Liver (tissue), 9 donors: ENCODE data around the gene KCP. TPM values are rescaled to one million over a fixed set of nuclear protein-coding genes. Genes with fewer than 3 reads are reported as not detected.

Source experiments
- DNase-seq: peaks from one replicate; pipeline ENCODE4 v3.0.0-alpha.2; 2017; ENCODE audit warnings: low spot score
- H3K27ac ChIP-seq, 2 donors: one replicate each; pipeline ENCODE4 v1.7.0; 2013; ENCODE audit warnings: inconsistent platforms in 2 of 2, low read length in 2 of 2, control low read depth in 1 of 2, low read depth in 1 of 2, mild to moderate bottlenecking in 1 of 2
- H3K27me3 ChIP-seq, 4 donors: one replicate each; pipeline versions ENCODE4 v1.6.1 to v1.7.0; 2013; ENCODE audit warnings: low read length in 3 of 4, inconsistent platforms in 1 of 4, mild to moderate bottlenecking in 1 of 4, moderate library complexity in 1 of 4; ENCODE audit not compliant: control insufficient read depth in 4 of 4, insufficient read depth in 4 of 4
- H3K36me3 ChIP-seq, 4 donors: one replicate each; pipeline versions ENCODE4 v1.6.1 to v1.7.0; 2013; ENCODE audit warnings: low read length in 3 of 4, mild to moderate bottlenecking in 3 of 4, low read depth in 1 of 4, moderate library complexity in 1 of 4; ENCODE audit not compliant: control insufficient read depth in 4 of 4, insufficient read depth in 3 of 4
- H3K4me1 ChIP-seq, 4 donors: one replicate each; pipeline versions ENCODE4 v1.6.1 to v1.7.0; 2013; ENCODE audit warnings: low read length in 3 of 4, mild to moderate bottlenecking in 3 of 4, moderate library complexity in 1 of 4; ENCODE audit not compliant: control insufficient read depth in 4 of 4, insufficient read depth in 4 of 4
- H3K4me3 ChIP-seq, 3 donors: one replicate each; pipeline versions ENCODE4 v1.6.1 to v1.7.0; 2013; ENCODE audit warnings: low read length in 3 of 3, control low read depth in 1 of 3, low read depth in 1 of 3, mild to moderate bottlenecking in 1 of 3
- H3K9ac ChIP-seq, 2 donors: one replicate each; pipeline ENCODE4 v1.7.0; 2013; ENCODE audit warnings: low read length in 2 of 2, mild to moderate bottlenecking in 2 of 2, moderate library complexity in 2 of 2, control low read depth in 1 of 2, low read depth in 1 of 2
- H3K9me3 ChIP-seq, 4 donors: one replicate each; pipeline versions ENCODE4 v1.6.1 to v1.7.0; 2013; ENCODE audit warnings: low read length in 3 of 4; ENCODE audit not compliant: control insufficient read depth in 4 of 4
- ATF3 ChIP-seq: IDR thresholded peaks from 2 replicates; pipeline ENCODE4 v1.6.1; 2016; ENCODE audit warnings: antibody characterized with exemption
- EGR1 ChIP-seq, 2 donors: IDR thresholded peaks; 2 replicates each; pipeline ENCODE4 v1.6.1; 2016 to 2018; ENCODE audit warnings: antibody characterized with exemption in 2 of 2, low read depth in 2 of 2
- FOXA1 ChIP-seq: IDR thresholded peaks from 2 replicates; pipeline ENCODE4 v1.6.1; 2016; ENCODE audit warnings: antibody characterized with exemption
- FOXA2 ChIP-seq: IDR thresholded peaks from 2 replicates; pipeline ENCODE4 v1.6.1; 2016; ENCODE audit warnings: antibody characterized with exemption
- GABPA ChIP-seq, 2 donors: IDR thresholded peaks in 1 of 2; conservative IDR thresholded peaks in 1 of 2; 2 replicates each; pipeline ENCODE4 v1.6.1; 2016; ENCODE audit warnings: antibody characterized with exemption in 2 of 2, mild to moderate bottlenecking in 1 of 2, moderate library complexity in 1 of 2
- HNF4A ChIP-seq, 2 donors: conservative IDR thresholded peaks; 2 replicates each; pipeline ENCODE4 v1.6.1; 2016; ENCODE audit warnings: antibody characterized with exemption in 2 of 2, mild to moderate bottlenecking in 2 of 2
- HNF4G ChIP-seq: IDR thresholded peaks from 2 replicates; pipeline ENCODE4 v1.6.1; 2016; ENCODE audit warnings: antibody characterized with exemption
- JUND ChIP-seq, 2 donors: IDR thresholded peaks; 2 replicates each; pipeline ENCODE4 v1.6.1; 2016; ENCODE audit warnings: antibody characterized with exemption in 2 of 2
- MAX ChIP-seq: IDR thresholded peaks from 2 replicates; pipeline ENCODE4 v1.6.1; 2016; ENCODE audit warnings: antibody characterized with exemption
- NR2F2 ChIP-seq: IDR thresholded peaks from 2 replicates; pipeline ENCODE4 v1.6.1; 2016; ENCODE audit warnings: antibody characterized with exemption
- REST ChIP-seq: IDR thresholded peaks from 2 replicates; pipeline ENCODE4 v1.6.1; 2016; ENCODE audit warnings: antibody characterized with exemption, mild to moderate bottlenecking
- RXRA ChIP-seq, 2 donors: IDR thresholded peaks; 2 replicates each; pipeline ENCODE4 v1.6.1; 2017 to 2018; ENCODE audit warnings: antibody characterized with exemption in 2 of 2, mild to moderate bottlenecking in 1 of 2
- TAF1 ChIP-seq: conservative IDR thresholded peaks from 2 replicates; pipeline ENCODE4 v1.6.1; 2016; ENCODE audit warnings: antibody characterized with exemption, mild to moderate bottlenecking
- YY1 ChIP-seq: IDR thresholded peaks from 2 replicates; pipeline ENCODE4 v1.6.1; 2016; ENCODE audit warnings: antibody characterized with exemption, mild to moderate bottlenecking
- ZBTB33 ChIP-seq: IDR thresholded peaks from 2 replicates; pipeline ENCODE4 v1.6.1; 2016; ENCODE audit warnings: antibody characterized with exemption
- WGBS: extraction: QIAGEN DNeasy Blood & Tissue Kit; methylation state at CpG from one replicate; pipeline ENCODE4 v1.1.7; 2013; 5-methylcytosine and 5-hydroxymethylcytosine counted together
- polyA plus RNA-seq, 2 donors: library from polyadenylated mRNA; stranded (reverse) in 1 of 2; unstranded in 1 of 2; fragments of 200-250 nt in 1 of 2; fragments of >200 nt in 1 of 2; fragmentation: Nextera tagmentation in 1 of 2; extraction: Ambion mirVana in 1 of 2; gene quantifications; one replicate each; pipeline versions ENCODE4 v1.2.1 to v1.2.3, GENCODE V29; 2013 to 2015
- total RNA-seq, 2 donors: library from RNA; depleted of rRNA; stranded (reverse); fragments of >200 nt; gene quantifications; one replicate each; pipeline ENCODE4 v1.2.3, GENCODE V29; 2014
- donor health status: healthy.
- donor health status: healthy.
- donor health status: healthy.
- donor health status: healthy.
- donor health status: healthy.

Gene KCP
- total and polyA plus RNA-seq, 4 donors = 0.02 to 0.08 (median 0.05) TPM; not detected in 1

GRCh38 chr7:128951296-128951695 lies 40.8 kb upstream of the KCP start:
- Histone ChIP-seq H3K9me3 (no peaks in the 10 kb centered on the region), H3K36me3 (peaks cover 3 to 34% (median 25%) of the 10 kb centered on the region in 4 donors), H3K4me3 (no peak overlapping the region), H3K27ac (no peak overlapping the region), H3K9ac (no peak overlapping the region), H3K27me3 (no peaks in the 10 kb centered on the region), H3K4me1 (no peaks in the 10 kb centered on the region)
- DNase-seq = no peak
- TF ChIP-seq HNF4G (no peak), FOXA2 (no peak), HNF4A (conservative IDR thresholded peaks at IDR 0.05) (no peak)
- WGBS = 82% methylated on average over 5 of the region's 5 CpGs

- Histone ChIP-seq H3K27ac (no peak overlapping the region), H3K4me1 (no peaks in the 10 kb centered on the region), H3K9me3 (no peaks in the 10 kb centered on the region), H3K9ac (no peak overlapping the region), H3K27me3 (no peaks in the 10 kb centered on the region), H3K36me3 (peaks cover 1 to 23% (median 10%) of the 10 kb centered on the region in 4 donors), H3K4me3 (no peak overlapping the region)
- DNase-seq = no peak
- 89% methylated on average over 4 of the region's 4 CpGs for WGBS
- TF ChIP-seq TAF1 (no peak), NR2F2 (no peak), FOXA1 (no peak), ATF3 (no peak), JUND (IDR thresholded peaks at IDR 0.05) (no peak)
Observed at GRCh38 chr7:128948976-128949760, 38.7 kb upstream of the KCP start.

GRCh38 chr7:128948312-128948973 lies 37.9 kb upstream of the KCP start:
- WGBS = 78% methylated on average over 12 of the region's 12 CpGs
- Histone ChIP-seq H3K27ac (no peak overlapping the region), H3K9ac (no peak overlapping the region), H3K9me3 (no peaks in the 10 kb centered on the region), H3K4me3 (no peak overlapping the region), H3K4me1 (no peaks in the 10 kb centered on the region), H3K27me3 (no peaks in the 10 kb centered on the region), H3K36me3 (peaks cover 0 to 16% (median 6%) of the 10 kb centered on the region in 4 donors)
- no peak for DNase-seq
- no peak for TF ChIP-seq FOXA1

GRCh38 chr7:128947854-128948253 lies 37.3 kb upstream of the KCP start:
- H3K36me3 ChIP-seq = peaks cover 0 to 10% (median 4%) of the 10 kb centered on the region in 4 donors
- WGBS = 96% methylated on average over 9 of the region's 9 CpGs
- TF ChIP-seq RXRA (IDR thresholded peaks at IDR 0.05) (no peak), HNF4A (conservative IDR thresholded peaks at IDR 0.05) (no peak), ZBTB33 (no peak), JUND (IDR thresholded peaks at IDR 0.05) (no peak), NR2F2 (no peak), REST (no peak), MAX (no peak), TAF1 (no peak), EGR1 (IDR thresholded peaks at IDR 0.05; ENCODE audit: low read depth in 2 of 2) (no peak), FOXA2 (no peak), ATF3 (no peak), YY1 (no peak), GABPA (IDR thresholded peaks at IDR 0.05 in 1 of 2, conservative IDR thresholded peaks at IDR 0.05 in 1 of 2) (no peak)
- no peaks in the 10 kb centered on the region for H3K4me1 ChIP-seq
- H3K27ac ChIP-seq = no peak overlapping the region
- H3K9me3 ChIP-seq = no peaks in the 10 kb centered on the region
- no peak for DNase-seq
- H3K27me3 ChIP-seq = no peaks in the 10 kb centered on the region
- no peak overlapping the region for H3K4me3 ChIP-seq
- H3K9ac ChIP-seq = no peak overlapping the region
